Testis (tissue), 2 donors: ENCODE results near the gene ZBTB9.

Source experiments
- POLR2A ChIP-seq: fragments of 450-650 bp; IDR thresholded peaks from one replicate; pipeline ENCODE4 v1.6.1; 2017; ENCODE audit warnings: antibody characterized with exemption, mild to moderate bottlenecking, moderate library complexity
- TF ChIP-seq, protein P1 (sequence below), 3 experiments: fragments of 450-650 bp in 2 of 3; fragments of 200-600 bp in 1 of 3; sonication (generic) in 1 of 3; IDR thresholded peaks; one replicate each; pipeline ENCODE4 v1.5.1; 2016 to 2019; ENCODE audit warnings: antibody characterized with exemption in 3 of 3, mild to moderate bottlenecking in 2 of 3, moderate library complexity in 1 of 3

DNA sequence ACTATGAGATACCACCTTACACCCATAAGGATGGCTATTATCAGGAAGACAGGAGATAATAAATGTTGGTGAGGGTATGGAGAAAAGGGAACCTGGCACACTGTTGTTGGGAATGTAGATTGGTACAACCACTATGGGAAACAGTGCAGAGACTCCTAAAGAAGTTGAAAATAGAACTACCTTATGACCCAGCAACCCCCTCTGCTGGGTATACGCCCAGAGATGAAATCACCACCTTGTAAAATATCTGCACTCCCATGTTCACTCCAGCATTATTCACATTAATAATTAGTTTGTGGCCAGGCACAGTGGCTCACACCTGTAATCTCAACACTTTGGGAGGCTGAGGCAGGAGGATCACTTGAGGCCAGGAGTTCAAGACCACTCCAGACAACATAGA lies 26.8 kb downstream of the ZBTB9 start:
- no peak for TF ChIP-seq POLR2A
- TF ChIP-seq, protein P1, sequence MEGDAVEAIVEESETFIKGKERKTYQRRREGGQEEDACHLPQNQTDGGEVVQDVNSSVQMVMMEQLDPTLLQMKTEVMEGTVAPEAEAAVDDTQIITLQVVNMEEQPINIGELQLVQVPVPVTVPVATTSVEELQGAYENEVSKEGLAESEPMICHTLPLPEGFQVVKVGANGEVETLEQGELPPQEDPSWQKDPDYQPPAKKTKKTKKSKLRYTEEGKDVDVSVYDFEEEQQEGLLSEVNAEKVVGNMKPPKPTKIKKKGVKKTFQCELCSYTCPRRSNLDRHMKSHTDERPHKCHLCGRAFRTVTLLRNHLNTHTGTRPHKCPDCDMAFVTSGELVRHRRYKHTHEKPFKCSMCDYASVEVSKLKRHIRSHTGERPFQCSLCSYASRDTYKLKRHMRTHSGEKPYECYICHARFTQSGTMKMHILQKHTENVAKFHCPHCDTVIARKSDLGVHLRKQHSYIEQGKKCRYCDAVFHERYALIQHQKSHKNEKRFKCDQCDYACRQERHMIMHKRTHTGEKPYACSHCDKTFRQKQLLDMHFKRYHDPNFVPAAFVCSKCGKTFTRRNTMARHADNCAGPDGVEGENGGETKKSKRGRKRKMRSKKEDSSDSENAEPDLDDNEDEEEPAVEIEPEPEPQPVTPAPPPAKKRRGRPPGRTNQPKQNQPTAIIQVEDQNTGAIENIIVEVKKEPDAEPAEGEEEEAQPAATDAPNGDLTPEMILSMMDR (IDR thresholded peaks at IDR 0.05): no peak
